SU-DHL-6 (cell line): ENCODE results near the gene OSBP.

ENCODE experiments used
- H2AFZ ChIP-seq: fragments of 200-600 bp; sonication (generic); 2 replicates; pipeline ENCODE4 v1.6.1; 2014; ENCODE audit warnings: low read depth, mild to moderate bottlenecking, moderate library complexity, mixed read lengths, antibody characterized with exemption, low read length; ENCODE audit not compliant: severe bottlenecking
- H3F3A ChIP-seq: fragments of 200-600 bp; shearing (Covaris generic); 2 replicates; pipeline ENCODE4 v1.6.0; 2016; ENCODE audit warnings: antibody characterized with exemption, mild to moderate bottlenecking; ENCODE audit not compliant: insufficient read depth
- H3K27ac ChIP-seq: fragments of 200-600 bp; sonication (generic); 2 replicates; pipeline ENCODE4 v1.5.1; 2016; ENCODE audit warnings: low read depth, mild to moderate bottlenecking, low read length, moderate library complexity, mixed read lengths
- H3K27me3 ChIP-seq: fragments of 200-600 bp; sonication (generic), shearing (Covaris generic); 2 replicates; pipeline ENCODE4 v1.6.0; 2014; ENCODE audit warnings: mild to moderate bottlenecking, low read length
- H3K36me3 ChIP-seq: fragments of 200-600 bp; sonication (generic); 2 replicates; pipeline ENCODE4 v1.6.1; 2014; ENCODE audit warnings: mild to moderate bottlenecking, low read length, mixed read lengths
- H3K4me2 ChIP-seq: fragments of 300-600, 200-600 bp; shearing (Covaris generic), sonication (generic); 2 replicates; pipeline ENCODE4 v1.6.0; 2014; ENCODE audit warnings: low read length, low read depth, mild to moderate bottlenecking; ENCODE audit not compliant: poor library complexity, severe bottlenecking
- H3K4me3 ChIP-seq: fragments of 200-600 bp; sonication (generic); 2 replicates; pipeline ENCODE4 v1.5.1; 2014; ENCODE audit warnings: antibody characterized with exemption, low read length, mild to moderate bottlenecking, mixed read lengths; ENCODE audit not compliant: insufficient read depth, poor library complexity, severe bottlenecking
- H3K79me2 ChIP-seq: fragments of 200-600 bp; sonication (generic); 2 replicates; pipeline ENCODE4 v1.6.1; 2014; ENCODE audit warnings: mild to moderate bottlenecking, low read length, moderate library complexity; ENCODE audit not compliant: insufficient read depth
- H3K9ac ChIP-seq: fragments of 200-600 bp; sonication (generic); 2 replicates; pipeline ENCODE4 v1.7.0; 2014; ENCODE audit warnings: mild to moderate bottlenecking, low read length
- H3K9me2 ChIP-seq: fragments of 200-600 bp; sonication (generic); replicated peaks from 2 replicates; pipeline ENCODE4 v1.6.1; 2014; ENCODE audit warnings: low read length; ENCODE audit not compliant: insufficient read depth
- H3K9me3 ChIP-seq: fragments of 200-600 bp; sonication (generic); 2 replicates; pipeline ENCODE4 v1.6.1; 2014; ENCODE audit warnings: low read length, mixed read lengths; ENCODE audit not compliant: insufficient read depth
- H4K20me1 ChIP-seq: fragments of 200-600 bp; sonication (generic); 2 replicates; pipeline ENCODE4 v1.6.1; 2014; ENCODE audit warnings: low read depth, mild to moderate bottlenecking, antibody characterized with exemption, low read length, moderate library complexity, mixed read lengths
- EZH2phosphoT487 ChIP-seq: fragments of 200-600 bp; sonication (generic), shearing (Covaris generic); conservative IDR thresholded peaks from 2 replicates; pipeline ENCODE4 v1.6.1; 2018; ENCODE audit warnings: mild to moderate bottlenecking, antibody characterized with exemption, low read length, moderate library complexity, mixed read lengths
- TF ChIP-seq, protein P1 (sequence below): fragments of 200-600 bp; sonication (generic); IDR thresholded peaks from one replicate; pipeline ENCODE4 v1.5.1; 2017; ENCODE audit warnings: antibody characterized with exemption, mild to moderate bottlenecking, low read length, moderate library complexity; ENCODE audit not compliant: insufficient read depth, poor library complexity, severe bottlenecking

Gene OSBP

DNA sequence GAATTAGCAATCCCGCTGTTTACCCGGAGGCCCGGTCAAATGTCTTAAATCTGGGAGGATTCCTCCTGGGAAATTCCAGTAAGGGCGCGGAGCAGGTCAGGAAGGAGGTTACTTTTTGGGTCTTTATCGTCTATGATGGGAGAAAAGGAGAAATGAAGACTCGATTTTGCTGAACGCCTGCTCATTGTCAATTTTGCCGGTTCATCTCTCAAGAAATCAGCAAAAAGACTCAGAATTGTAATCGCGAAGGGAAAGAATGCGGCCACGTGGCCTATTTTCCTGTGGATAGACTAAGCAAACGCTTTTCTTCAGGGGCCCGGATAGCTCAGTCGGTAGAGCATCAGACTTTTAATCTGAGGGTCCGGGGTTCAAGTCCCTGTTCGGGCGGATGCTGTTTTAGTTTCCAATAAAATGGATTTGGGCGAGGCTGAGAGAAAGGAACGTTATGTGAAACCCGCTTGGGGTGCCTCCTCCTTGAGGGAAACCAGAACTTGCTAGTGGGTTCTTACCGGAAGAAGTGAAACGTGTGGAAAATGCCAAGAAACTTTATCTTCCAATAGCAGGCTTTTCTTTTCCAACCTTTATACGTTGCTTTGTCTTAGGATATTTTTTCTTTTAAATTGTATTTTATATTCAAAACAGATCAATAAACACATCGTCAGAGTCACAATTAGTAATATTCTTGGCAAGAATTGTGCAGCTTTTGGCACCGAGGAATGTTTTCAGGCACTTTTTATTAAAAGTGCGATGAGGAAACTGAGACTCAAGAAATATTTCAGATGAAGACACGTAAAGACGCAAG, 59.3 kb downstream of the OSBP start:
- Histone ChIP-seq H3K27ac (no peak overlapping the region), H3K4me3 (no peak overlapping the region)

DNA sequence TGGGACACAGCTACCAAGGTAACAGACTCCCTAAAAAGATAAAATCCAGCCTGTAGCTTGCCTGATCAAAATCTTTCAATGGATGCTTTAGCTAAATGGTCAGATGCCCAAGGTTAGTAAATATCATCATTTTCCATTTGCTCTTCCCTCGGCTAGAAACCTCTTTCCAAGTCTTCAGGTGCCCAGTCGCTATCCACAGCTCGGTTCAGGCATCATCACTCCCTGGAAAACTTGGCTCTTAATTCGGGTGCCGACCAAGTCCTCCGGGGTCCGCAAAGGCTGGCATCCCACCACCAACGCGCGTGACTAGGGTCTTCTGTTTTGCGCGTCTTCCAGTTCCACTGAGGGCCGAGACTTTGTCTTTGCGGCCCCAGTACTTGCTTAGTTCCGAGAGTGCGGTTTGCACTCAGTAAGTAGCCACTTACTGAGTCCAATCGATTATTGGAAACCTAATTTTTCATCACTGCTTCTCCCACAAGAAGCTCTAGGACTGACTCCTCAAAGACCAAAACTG, 59.9 kb downstream of the OSBP start:
- no peak overlapping the region for H3K4me3 ChIP-seq
- no peaks in the 10 kb centered on the region for H4K20me1 ChIP-seq
- H3K9me3 ChIP-seq, result no peaks in the 10 kb centered on the region
- no peak overlapping the region for H3K9ac ChIP-seq
- no peaks in the 10 kb centered on the region for H3K36me3 ChIP-seq
- TF ChIP-seq EZH2phosphoT487, result no peak
- TF ChIP-seq, protein P1, sequence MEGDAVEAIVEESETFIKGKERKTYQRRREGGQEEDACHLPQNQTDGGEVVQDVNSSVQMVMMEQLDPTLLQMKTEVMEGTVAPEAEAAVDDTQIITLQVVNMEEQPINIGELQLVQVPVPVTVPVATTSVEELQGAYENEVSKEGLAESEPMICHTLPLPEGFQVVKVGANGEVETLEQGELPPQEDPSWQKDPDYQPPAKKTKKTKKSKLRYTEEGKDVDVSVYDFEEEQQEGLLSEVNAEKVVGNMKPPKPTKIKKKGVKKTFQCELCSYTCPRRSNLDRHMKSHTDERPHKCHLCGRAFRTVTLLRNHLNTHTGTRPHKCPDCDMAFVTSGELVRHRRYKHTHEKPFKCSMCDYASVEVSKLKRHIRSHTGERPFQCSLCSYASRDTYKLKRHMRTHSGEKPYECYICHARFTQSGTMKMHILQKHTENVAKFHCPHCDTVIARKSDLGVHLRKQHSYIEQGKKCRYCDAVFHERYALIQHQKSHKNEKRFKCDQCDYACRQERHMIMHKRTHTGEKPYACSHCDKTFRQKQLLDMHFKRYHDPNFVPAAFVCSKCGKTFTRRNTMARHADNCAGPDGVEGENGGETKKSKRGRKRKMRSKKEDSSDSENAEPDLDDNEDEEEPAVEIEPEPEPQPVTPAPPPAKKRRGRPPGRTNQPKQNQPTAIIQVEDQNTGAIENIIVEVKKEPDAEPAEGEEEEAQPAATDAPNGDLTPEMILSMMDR, result no peak
- peak overlapping the region; percentile 39 for H3K4me2 ChIP-seq
- no peaks in the 10 kb centered on the region for H3K27me3 ChIP-seq
- no peak overlapping the region for H3K27ac ChIP-seq
- H3F3A ChIP-seq, result peaks cover 27% of the 10 kb centered on the region
- no peaks in the 10 kb centered on the region for H3K79me2 ChIP-seq
- H2AFZ ChIP-seq, result no peak overlapping the region
- H3K9me2 ChIP-seq, result no peaks in the 10 kb centered on the region

More for the DNA sequence above, 59.3 kb downstream of the OSBP start:
- Histone ChIP-seq H4K20me1 (no peaks in the 10 kb centered on the region), H3K9me3 (no peaks in the 10 kb centered on the region), H2AFZ (no peak overlapping the region), H3K79me2 (no peaks in the 10 kb centered on the region), H3F3A (peaks cover 24% of the 10 kb centered on the region), H3K36me3 (no peaks in the 10 kb centered on the region), H3K4me2 (peak overlapping the region; percentile 39), H3K9me2 (no peaks in the 10 kb centered on the region), H3K9ac (no peak overlapping the region), H3K27me3 (no peaks in the 10 kb centered on the region)
- TF ChIP-seq, protein P1, result no peak
- TF ChIP-seq EZH2phosphoT487, result no peak

DNA sequence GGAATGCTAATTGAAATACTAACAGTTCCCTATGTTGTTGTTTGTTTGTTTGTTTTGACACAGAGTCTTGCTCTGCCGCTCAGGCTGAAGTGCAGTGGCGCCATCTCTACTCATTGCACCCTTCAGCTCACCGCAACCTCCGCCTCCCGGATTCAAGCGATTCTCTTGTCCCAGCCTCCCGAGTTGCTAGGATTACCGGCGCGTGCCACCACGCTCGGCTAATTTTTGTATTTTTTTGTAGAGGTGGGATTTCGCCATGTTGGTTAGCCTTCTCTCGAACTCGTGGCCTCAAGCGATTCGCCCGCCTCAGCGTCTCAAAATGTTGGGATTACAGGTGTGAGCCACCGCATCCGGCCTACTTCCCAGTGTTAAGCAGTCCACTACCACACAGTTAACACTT, 62.3 kb downstream of the OSBP start:
- Histone ChIP-seq H3K4me2 (no peak overlapping the region), H2AFZ (no peak overlapping the region), H3K79me2 (no peaks in the 10 kb centered on the region), H3K36me3 (no peaks in the 10 kb centered on the region), H3K4me3 (no peak overlapping the region), H3K9me2 (no peaks in the 10 kb centered on the region), H3K27me3 (no peaks in the 10 kb centered on the region), H3K9me3 (no peaks in the 10 kb centered on the region), H4K20me1 (no peaks in the 10 kb centered on the region), H3K27ac (no peak overlapping the region), H3F3A (peaks cover 40% of the 10 kb centered on the region), H3K9ac (no peak overlapping the region)
- TF ChIP-seq, protein P1, result no peak
- no peak for TF ChIP-seq EZH2phosphoT487
